ENCODE measurements around the gene ITPR1. TPM values are rescaled to one million over a fixed set of nuclear protein-coding genes. Genes with fewer than 3 reads are reported as not detected.

The ITPR1 gene
- total RNA-seq, 1 experiment from 2014 or later: 8.7 TPM

DNA sequence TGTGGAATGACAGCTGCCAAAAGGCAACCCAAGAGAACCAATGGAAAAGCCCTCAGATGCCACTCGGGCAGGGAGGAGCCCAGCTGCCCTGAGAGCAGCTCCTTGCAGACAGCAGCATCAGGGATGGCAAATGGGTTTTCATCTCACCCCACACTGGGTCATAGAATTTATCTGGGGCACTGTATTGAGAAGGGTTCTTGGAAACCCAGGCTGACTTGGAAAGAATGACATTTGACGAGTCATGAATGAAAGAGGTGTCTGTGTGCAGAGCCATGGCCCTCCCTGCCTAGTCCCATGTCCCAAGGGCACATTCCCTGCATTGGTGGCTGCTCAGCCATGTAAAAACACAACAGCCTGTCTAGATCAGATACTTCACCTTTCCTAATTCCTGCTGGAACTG lies 328.2 kb downstream of the ITPR1 start:
- intact Hi-C loops (cut with micrococcal nuclease; ENCODE audit: unreplicated experiment): no loop called here
- Histone ChIP-seq H3K36me3 (ENCODE audit: control insufficient read depth, insufficient read depth, low read length) (no peaks in the 10 kb centered on the region), H3K4me1 (ENCODE audit: control insufficient read depth, insufficient read depth, low read length) (peaks cover 10% of the 10 kb centered on the region; the same call in 1 of the 2 replicates), H3K9me3 (ENCODE audit: control insufficient read depth, insufficient read depth, low read depth, low read length) (0 out of 2 replicates have a peak, but pooled peaks cover 3% of the 10 kb centered on the region), H3K27me3 (ENCODE audit: control insufficient read depth, insufficient read depth, low read length) (no peaks in the 10 kb centered on the region), H3K4me3 (ENCODE audit: low read depth in 2 of 2, low read length in 2 of 2) (no peak overlapping the region), H3K27ac (ENCODE audit: low read length) (no peak overlapping the region)
- TF ChIP-seq, protein P1, sequence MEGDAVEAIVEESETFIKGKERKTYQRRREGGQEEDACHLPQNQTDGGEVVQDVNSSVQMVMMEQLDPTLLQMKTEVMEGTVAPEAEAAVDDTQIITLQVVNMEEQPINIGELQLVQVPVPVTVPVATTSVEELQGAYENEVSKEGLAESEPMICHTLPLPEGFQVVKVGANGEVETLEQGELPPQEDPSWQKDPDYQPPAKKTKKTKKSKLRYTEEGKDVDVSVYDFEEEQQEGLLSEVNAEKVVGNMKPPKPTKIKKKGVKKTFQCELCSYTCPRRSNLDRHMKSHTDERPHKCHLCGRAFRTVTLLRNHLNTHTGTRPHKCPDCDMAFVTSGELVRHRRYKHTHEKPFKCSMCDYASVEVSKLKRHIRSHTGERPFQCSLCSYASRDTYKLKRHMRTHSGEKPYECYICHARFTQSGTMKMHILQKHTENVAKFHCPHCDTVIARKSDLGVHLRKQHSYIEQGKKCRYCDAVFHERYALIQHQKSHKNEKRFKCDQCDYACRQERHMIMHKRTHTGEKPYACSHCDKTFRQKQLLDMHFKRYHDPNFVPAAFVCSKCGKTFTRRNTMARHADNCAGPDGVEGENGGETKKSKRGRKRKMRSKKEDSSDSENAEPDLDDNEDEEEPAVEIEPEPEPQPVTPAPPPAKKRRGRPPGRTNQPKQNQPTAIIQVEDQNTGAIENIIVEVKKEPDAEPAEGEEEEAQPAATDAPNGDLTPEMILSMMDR (IDR thresholded peaks at IDR 0.05): no peak
- no peak for TF ChIP-seq TCF7L2 (IDR thresholded peaks at IDR 0.05; ENCODE audit: low read depth, low read length)
- TF ChIP-seq, protein P2, sequence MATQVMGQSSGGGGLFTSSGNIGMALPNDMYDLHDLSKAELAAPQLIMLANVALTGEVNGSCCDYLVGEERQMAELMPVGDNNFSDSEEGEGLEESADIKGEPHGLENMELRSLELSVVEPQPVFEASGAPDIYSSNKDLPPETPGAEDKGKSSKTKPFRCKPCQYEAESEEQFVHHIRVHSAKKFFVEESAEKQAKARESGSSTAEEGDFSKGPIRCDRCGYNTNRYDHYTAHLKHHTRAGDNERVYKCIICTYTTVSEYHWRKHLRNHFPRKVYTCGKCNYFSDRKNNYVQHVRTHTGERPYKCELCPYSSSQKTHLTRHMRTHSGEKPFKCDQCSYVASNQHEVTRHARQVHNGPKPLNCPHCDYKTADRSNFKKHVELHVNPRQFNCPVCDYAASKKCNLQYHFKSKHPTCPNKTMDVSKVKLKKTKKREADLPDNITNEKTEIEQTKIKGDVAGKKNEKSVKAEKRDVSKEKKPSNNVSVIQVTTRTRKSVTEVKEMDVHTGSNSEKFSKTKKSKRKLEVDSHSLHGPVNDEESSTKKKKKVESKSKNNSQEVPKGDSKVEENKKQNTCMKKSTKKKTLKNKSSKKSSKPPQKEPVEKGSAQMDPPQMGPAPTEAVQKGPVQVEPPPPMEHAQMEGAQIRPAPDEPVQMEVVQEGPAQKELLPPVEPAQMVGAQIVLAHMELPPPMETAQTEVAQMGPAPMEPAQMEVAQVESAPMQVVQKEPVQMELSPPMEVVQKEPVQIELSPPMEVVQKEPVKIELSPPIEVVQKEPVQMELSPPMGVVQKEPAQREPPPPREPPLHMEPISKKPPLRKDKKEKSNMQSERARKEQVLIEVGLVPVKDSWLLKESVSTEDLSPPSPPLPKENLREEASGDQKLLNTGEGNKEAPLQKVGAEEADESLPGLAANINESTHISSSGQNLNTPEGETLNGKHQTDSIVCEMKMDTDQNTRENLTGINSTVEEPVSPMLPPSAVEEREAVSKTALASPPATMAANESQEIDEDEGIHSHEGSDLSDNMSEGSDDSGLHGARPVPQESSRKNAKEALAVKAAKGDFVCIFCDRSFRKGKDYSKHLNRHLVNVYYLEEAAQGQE (IDR thresholded peaks at IDR 0.05; ENCODE audit: insufficient read depth in 1 of 2, low read depth in 2 of 2, low read length in 1 of 2): no peak
- TF ChIP-seq SIN3A (IDR thresholded peaks at IDR 0.05; ENCODE audit: borderline replicate concordance, insufficient read depth, low read depth, low read length): no peak
- no peak for TF ChIP-seq POLR2AphosphoS5 (IDR thresholded peaks at IDR 0.05; ENCODE audit: low read depth, low read length)
- DNase-seq (ENCODE audit: low read depth, low spot score) (no peak), ATAC-seq (no peak)
- in situ Hi-C loops (cut with HindIII; ENCODE audit: low pct_unique_long_range_greater_than_20kb, low sequenced_read_pairs): no loop called here
- CTCF ChIA-PET: no interaction called here
- BruUV-seq (replicated peaks): no TSS peak
- POLR2A ChIA-PET: no interaction called here

DNA sequence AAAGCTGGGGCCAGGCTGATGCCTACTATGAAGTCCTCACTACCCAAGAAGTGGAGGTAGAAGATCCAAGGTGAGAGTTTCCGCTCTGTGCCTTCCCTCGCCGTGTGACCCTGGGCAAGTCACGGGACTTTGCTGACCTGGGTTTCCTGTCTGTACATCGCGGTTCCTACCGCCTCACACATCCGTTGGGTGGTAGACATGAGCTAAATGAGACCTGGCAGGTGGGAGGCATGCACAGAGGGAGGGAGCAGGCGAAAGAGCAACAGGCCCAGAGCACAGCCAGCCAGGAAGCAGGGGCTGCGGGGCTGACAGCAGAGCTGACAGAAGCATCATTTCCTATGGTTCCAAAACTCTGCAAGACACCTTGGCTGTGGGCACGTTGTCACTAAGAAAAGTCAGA lies 328.8 kb downstream of the ITPR1 start:
- in situ Hi-C loops (cut with HindIII; ENCODE audit: low pct_unique_long_range_greater_than_20kb, low sequenced_read_pairs) (no loop called here), intact Hi-C loops (cut with micrococcal nuclease; ENCODE audit: unreplicated experiment) (no loop called here)
- TF ChIP-seq TCF7L2 (IDR thresholded peaks at IDR 0.05; ENCODE audit: low read depth, low read length) (no peak), POLR2AphosphoS5 (IDR thresholded peaks at IDR 0.05; ENCODE audit: low read depth, low read length) (no peak), SIN3A (IDR thresholded peaks at IDR 0.05; ENCODE audit: borderline replicate concordance, insufficient read depth, low read depth, low read length) (no peak)
- TF ChIP-seq, protein P2 (IDR thresholded peaks at IDR 0.05; ENCODE audit: insufficient read depth in 1 of 2, low read depth in 2 of 2, low read length in 1 of 2): no peak
- TF ChIP-seq, protein P1 (IDR thresholded peaks at IDR 0.05): no peak
- Histone ChIP-seq H3K4me3 (ENCODE audit: low read depth in 2 of 2, low read length in 2 of 2) (no peak overlapping the region), H3K36me3 (ENCODE audit: control insufficient read depth, insufficient read depth, low read length) (no peaks in the 10 kb centered on the region), H3K4me1 (ENCODE audit: control insufficient read depth, insufficient read depth, low read length) (peaks cover 10% of the 10 kb centered on the region; the same call in 1 of the 2 replicates), H3K27me3 (ENCODE audit: control insufficient read depth, insufficient read depth, low read length) (no peaks in the 10 kb centered on the region), H3K9me3 (ENCODE audit: control insufficient read depth, insufficient read depth, low read depth, low read length) (0 out of 2 replicates have a peak, but pooled peaks cover 3% of the 10 kb centered on the region), H3K27ac (ENCODE audit: low read length) (no peak overlapping the region)
- ATAC-seq (no peak), DNase-seq (ENCODE audit: low read depth, low spot score) (no peak)
- POLR2A ChIA-PET: no interaction called here
- CTCF ChIA-PET: no interaction called here
- no TSS peak for BruUV-seq (replicated peaks)

All from Panc1 (cell line).